Parathyroid adenoma (tissue), 2 donors: ENCODE results near the gene ZNF532.

Experiments used
- H2AFZ ChIP-seq: fragments of 300-600 bp; sonication (generic); one replicate; pipeline ENCODE4 v1.7.0; 2017; ENCODE audit warnings: antibody characterized with exemption, mild to moderate bottlenecking
- H3K27ac ChIP-seq: fragments of 300-600 bp; sonication (generic); one replicate; pipeline ENCODE4 v1.7.0; 2017
- H3K27me3 ChIP-seq: fragments of 300-600 bp; sonication (generic); one replicate; pipeline ENCODE4 v1.7.0; 2017; ENCODE audit warnings: low read length; ENCODE audit not compliant: control insufficient read depth, insufficient read depth
- H3K36me3 ChIP-seq: fragments of 300-600 bp; sonication (generic); one replicate; pipeline ENCODE4 v1.7.0; 2017; ENCODE audit warnings: low read length; ENCODE audit not compliant: control insufficient read depth, insufficient read depth
- H3K4me1 ChIP-seq: fragments of 300-600 bp; sonication (generic); one replicate; pipeline ENCODE4 v1.7.0; 2017; ENCODE audit warnings: control low read depth
- H3K4me2 ChIP-seq: fragments of 300-600 bp; sonication (generic); one replicate; pipeline ENCODE4 v1.7.0; 2017; ENCODE audit warnings: low read length
- H3K4me3 ChIP-seq: fragments of 300-600 bp; sonication (generic); one replicate; pipeline ENCODE4 v1.7.0; 2017; ENCODE audit warnings: low read depth, low read length
- H3K79me2 ChIP-seq: fragments of 300-600 bp; sonication (generic); one replicate; pipeline ENCODE4 v1.7.0; 2017; ENCODE audit warnings: control low read depth
- H3K9ac ChIP-seq: fragments of 300-600 bp; sonication (generic); one replicate; pipeline ENCODE4 v1.7.0; 2017; ENCODE audit warnings: mild to moderate bottlenecking
- H3K9me3 ChIP-seq: fragments of 300-600 bp; sonication (generic); one replicate; pipeline ENCODE4 v1.7.0; 2017; ENCODE audit warnings: low read length; ENCODE audit not compliant: control insufficient read depth
- TF ChIP-seq, protein P1 (sequence below): fragments of 300-600 bp; sonication (generic); IDR thresholded peaks from one replicate; pipeline ENCODE4 v1.7.0; 2017; ENCODE audit warnings: antibody characterized with exemption, mild to moderate bottlenecking
- donor health status: primary hyperparathyroidism.

ZNF532 gene

DNA sequence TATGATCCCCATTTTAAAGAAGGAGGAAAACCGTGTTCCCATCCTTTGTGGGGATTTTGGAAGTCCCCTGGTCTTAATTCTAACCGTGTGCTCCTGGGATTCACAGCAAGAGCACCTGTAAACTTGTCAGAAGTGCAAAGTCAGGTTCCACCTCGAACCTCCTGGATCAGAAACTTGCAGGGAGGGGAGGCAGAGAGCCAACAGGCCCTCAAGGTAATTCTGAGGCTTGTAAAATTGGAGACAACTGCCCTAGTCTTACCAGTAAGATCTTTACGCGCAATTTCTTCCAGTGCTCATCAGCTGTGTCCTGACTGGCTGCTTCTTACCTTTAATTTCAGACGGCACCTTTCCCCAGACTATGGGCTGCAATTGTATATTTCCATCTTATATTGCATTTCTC, 161.7 kb downstream of the ZNF532 start:
- no peaks in the 10 kb centered on the region for H3K36me3 ChIP-seq
- H3K9me3 ChIP-seq = no peaks in the 10 kb centered on the region
- no peaks in the 10 kb centered on the region for H3K27me3 ChIP-seq
- H3K27ac ChIP-seq = no peak overlapping the region
- H2AFZ ChIP-seq = no peak overlapping the region
- no peaks in the 10 kb centered on the region for H3K79me2 ChIP-seq
- TF ChIP-seq, protein P1, sequence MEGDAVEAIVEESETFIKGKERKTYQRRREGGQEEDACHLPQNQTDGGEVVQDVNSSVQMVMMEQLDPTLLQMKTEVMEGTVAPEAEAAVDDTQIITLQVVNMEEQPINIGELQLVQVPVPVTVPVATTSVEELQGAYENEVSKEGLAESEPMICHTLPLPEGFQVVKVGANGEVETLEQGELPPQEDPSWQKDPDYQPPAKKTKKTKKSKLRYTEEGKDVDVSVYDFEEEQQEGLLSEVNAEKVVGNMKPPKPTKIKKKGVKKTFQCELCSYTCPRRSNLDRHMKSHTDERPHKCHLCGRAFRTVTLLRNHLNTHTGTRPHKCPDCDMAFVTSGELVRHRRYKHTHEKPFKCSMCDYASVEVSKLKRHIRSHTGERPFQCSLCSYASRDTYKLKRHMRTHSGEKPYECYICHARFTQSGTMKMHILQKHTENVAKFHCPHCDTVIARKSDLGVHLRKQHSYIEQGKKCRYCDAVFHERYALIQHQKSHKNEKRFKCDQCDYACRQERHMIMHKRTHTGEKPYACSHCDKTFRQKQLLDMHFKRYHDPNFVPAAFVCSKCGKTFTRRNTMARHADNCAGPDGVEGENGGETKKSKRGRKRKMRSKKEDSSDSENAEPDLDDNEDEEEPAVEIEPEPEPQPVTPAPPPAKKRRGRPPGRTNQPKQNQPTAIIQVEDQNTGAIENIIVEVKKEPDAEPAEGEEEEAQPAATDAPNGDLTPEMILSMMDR = no peak
- peaks cover 6% of the 10 kb centered on the region for H3K4me1 ChIP-seq
- no peak overlapping the region for H3K4me2 ChIP-seq
- no peak overlapping the region for H3K9ac ChIP-seq
- no peak overlapping the region for H3K4me3 ChIP-seq

DNA sequence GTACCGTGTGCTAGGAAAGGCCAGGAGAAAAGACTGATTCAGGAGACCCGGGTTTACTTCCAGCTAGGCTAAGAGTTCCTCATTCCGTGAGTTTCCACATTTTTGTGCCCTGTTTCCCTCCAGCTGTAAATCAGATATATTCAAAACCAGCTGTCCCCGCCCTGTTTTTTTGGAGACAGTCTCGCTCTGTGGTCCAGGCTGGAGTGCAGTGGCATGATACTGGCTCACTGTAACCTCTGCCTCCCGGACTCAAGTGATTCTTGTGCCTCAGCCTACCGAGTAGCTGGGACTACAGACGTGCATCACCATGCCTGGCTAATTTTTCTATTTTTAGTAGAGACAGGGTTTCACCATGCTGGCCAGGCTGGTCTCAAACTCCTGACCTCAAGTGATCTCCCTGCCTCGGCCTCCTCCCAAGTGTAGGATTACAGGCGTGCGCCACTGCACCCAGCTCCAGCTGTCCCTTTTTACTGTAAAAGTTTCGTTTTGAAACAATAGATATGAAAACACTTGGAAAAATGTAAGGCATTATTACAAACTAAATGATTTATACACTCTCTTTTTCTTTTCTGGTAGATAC, 162.2 kb downstream of the ZNF532 start:
- Histone ChIP-seq H3K79me2 (no peaks in the 10 kb centered on the region), H3K9ac (no peak overlapping the region), H3K27me3 (no peaks in the 10 kb centered on the region), H3K9me3 (no peaks in the 10 kb centered on the region), H3K4me3 (no peak overlapping the region), H3K4me2 (no peak overlapping the region), H2AFZ (no peak overlapping the region), H3K27ac (no peak overlapping the region), H3K4me1 (peaks cover 6% of the 10 kb centered on the region), H3K36me3 (no peaks in the 10 kb centered on the region)
- TF ChIP-seq, protein P1 = no peak

DNA sequence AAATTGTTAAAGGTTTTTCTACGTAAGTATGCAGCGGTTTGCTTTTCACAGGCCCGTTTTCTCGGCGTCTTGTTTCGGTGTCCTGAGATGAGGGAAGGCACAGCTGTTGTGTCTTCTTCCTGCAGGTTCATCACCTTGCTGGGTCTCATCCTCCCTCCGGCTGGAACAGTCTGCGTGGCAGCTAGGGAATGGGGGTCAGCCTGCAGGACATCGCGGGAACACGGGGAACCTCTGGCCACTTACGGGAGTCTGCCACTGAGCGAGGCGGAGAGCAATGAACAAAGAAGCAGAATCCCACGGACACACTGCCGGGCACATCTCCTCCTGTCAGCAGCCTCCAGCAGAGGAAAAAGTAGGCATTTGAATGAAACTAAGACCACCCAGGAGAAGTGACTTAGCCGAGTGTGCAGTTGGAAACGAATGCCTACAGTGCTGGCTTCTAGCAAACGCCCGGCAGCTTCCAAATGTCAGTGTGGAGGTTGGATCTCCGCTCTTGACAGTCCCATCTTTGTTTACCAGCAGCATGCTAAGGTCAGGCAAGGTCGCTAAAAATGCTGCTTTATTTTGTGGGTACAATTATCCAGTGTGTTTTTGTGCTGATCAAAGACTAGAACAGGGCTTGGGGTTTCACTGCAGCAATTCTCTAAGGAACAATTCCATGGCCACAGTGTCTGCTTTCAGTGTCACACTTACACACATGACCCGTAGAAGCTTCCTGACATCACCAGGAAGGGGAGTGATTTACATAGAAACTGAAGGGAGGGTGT, 165.2 kb downstream of the ZNF532 start:
- no peaks in the 10 kb centered on the region for H3K79me2 ChIP-seq
- H2AFZ ChIP-seq = no peak overlapping the region
- no peak overlapping the region for H3K4me2 ChIP-seq
- TF ChIP-seq, protein P1 = no peak
- no peak overlapping the region for H3K27ac ChIP-seq
- H3K27me3 ChIP-seq = no peaks in the 10 kb centered on the region
- H3K4me3 ChIP-seq = no peak overlapping the region
- H3K36me3 ChIP-seq = no peaks in the 10 kb centered on the region
- H3K4me1 ChIP-seq = peaks cover 3% of the 10 kb centered on the region
- no peak overlapping the region for H3K9ac ChIP-seq
- H3K9me3 ChIP-seq = no peaks in the 10 kb centered on the region

DNA sequence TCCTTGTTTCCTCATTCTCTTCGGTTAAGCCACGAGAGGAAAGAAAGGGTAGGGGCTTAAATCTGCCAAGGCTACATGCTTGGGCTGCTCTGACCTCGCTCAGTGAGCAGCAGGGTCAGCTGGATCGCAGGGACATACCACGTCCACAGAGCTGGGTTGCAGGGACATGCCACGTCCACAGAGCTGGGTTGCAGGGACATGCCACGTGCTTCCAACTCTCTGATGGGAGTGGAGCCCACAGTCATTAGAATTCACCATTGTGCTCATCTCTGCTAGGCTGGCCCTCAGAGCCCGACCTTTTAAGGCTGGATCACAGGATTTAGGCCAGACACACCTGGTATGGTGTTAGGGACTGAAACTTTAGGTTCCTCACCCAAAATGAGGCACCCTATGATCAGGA, 167.6 kb downstream of the ZNF532 start:
- TF ChIP-seq, protein P1 = no peak

DNA sequence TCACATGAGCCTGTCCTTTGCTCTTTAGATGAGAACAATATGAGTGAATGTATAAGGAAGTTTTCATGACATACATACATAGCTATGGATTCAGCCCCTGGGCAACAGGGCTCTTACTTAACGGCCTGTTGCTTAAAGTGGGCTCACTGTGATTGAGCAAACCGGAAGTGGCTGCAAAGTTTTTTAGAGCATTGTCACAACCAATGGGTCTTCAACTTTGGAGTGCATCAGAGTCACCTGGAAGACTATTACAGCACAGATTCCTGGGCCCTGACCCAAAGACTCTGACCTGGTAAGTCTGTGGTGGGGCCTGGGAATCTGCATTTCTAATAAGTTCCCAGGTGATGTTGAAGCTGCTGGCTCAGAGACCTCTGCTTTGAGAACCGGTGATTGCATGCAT, 168.7 kb downstream of the ZNF532 start:
- no peaks in the 10 kb centered on the region for H3K27me3 ChIP-seq
- no peaks in the 10 kb centered on the region for H3K9me3 ChIP-seq
- no peak overlapping the region for H3K4me3 ChIP-seq
- H2AFZ ChIP-seq = no peak overlapping the region
- H3K36me3 ChIP-seq = no peaks in the 10 kb centered on the region
- H3K27ac ChIP-seq = no peak overlapping the region
- TF ChIP-seq, protein P1 = no peak
- H3K79me2 ChIP-seq = no peaks in the 10 kb centered on the region
- H3K4me1 ChIP-seq = no peaks in the 10 kb centered on the region
- no peak overlapping the region for H3K4me2 ChIP-seq
- H3K9ac ChIP-seq = no peak overlapping the region

More for the DNA sequence above, 167.6 kb downstream of the ZNF532 start:
- no peaks in the 10 kb centered on the region for H3K9me3 ChIP-seq
- H2AFZ ChIP-seq = no peak overlapping the region
- no peaks in the 10 kb centered on the region for H3K36me3 ChIP-seq
- H3K4me3 ChIP-seq = no peak overlapping the region
- no peaks in the 10 kb centered on the region for H3K27me3 ChIP-seq
- no peaks in the 10 kb centered on the region for H3K4me1 ChIP-seq
- no peak overlapping the region for H3K27ac ChIP-seq
- H3K79me2 ChIP-seq = no peaks in the 10 kb centered on the region
- H3K4me2 ChIP-seq = no peak overlapping the region
- no peak overlapping the region for H3K9ac ChIP-seq
